CD4-positive, CD25-positive, alpha-beta regulatory T cell (primary cell): ENCODE data around the gene VARS1. TPM values are rescaled to one million over a fixed set of nuclear protein-coding genes. Genes with fewer than 3 reads are reported as not detected.
"Not testable (repeated sequence)": the region's sequence is repeated elsewhere in the genome, so short reads cannot be mapped to it uniquely, and the experiment has no call there.

Experiments
- ATAC-seq, 2 donors: fragments of 150-1000 bp; cut with Tn5 transposase; one replicate each; pipeline ENCODE4 v1.10.0; 2021; ENCODE audit warnings: low read depth in 2 of 2, moderate number of reproducible peaks in 2 of 2, moderate library complexity in 1 of 2
- DNase-seq, 3 donors: peaks; one replicate each; pipeline versions ENCODE4 v3.0.0 to v3.0.0-alpha.2; 2012 to 2022; ENCODE audit warnings: mixed read lengths in 1 of 3
- H3K27ac ChIP-seq: one replicate; pipeline ENCODE4 v1.7.0; 2013; ENCODE audit warnings: mild to moderate bottlenecking, low read length; ENCODE audit not compliant: insufficient read depth, poor library complexity, severe bottlenecking
- H3K27me3 ChIP-seq: one replicate; pipeline ENCODE4 v1.7.0; 2013; ENCODE audit warnings: low read length; ENCODE audit not compliant: control insufficient read depth, insufficient read depth
- H3K36me3 ChIP-seq: one replicate; pipeline ENCODE4 v1.7.0; 2013; ENCODE audit warnings: mild to moderate bottlenecking, low read length, moderate library complexity; ENCODE audit not compliant: control insufficient read depth, insufficient read depth
- H3K4me1 ChIP-seq: 2 replicates; pipeline ENCODE4 v1.7.0; 2013; ENCODE audit warnings: mild to moderate bottlenecking, low read length; ENCODE audit not compliant: insufficient read depth, control insufficient read depth, poor library complexity, severe bottlenecking
- H3K4me3 ChIP-seq: one replicate; pipeline ENCODE4 v1.7.0; 2013; ENCODE audit warnings: low read depth, mild to moderate bottlenecking, low read length, moderate library complexity
- H3K9me3 ChIP-seq, 2 experiments: 1 replicate in 1 of 2; 2 replicates in 1 of 2; pipeline ENCODE4 v1.7.0; 2013; ENCODE audit warnings: low read length in 2 of 2, mild to moderate bottlenecking in 1 of 2, moderate library complexity in 1 of 2; ENCODE audit not compliant: control insufficient read depth in 2 of 2
- H3K27ac Mint-ChIP-seq, 3 donors: one replicate each; pipeline ENCODE4 v1.8.0; 2020 to 2022; ENCODE audit warnings: mild to moderate bottlenecking in 3 of 3, mixed read lengths in 3 of 3, moderate library complexity in 2 of 3
- H3K27me3 Mint-ChIP-seq: one replicate; pipeline ENCODE4 v1.8.0; 2022; ENCODE audit warnings: mild to moderate bottlenecking, mixed read lengths
- H3K36me3 Mint-ChIP-seq: one replicate; pipeline ENCODE4 v1.8.0; 2020; ENCODE audit warnings: mixed read lengths
- H3K4me1 Mint-ChIP-seq, 4 donors: one replicate each; pipeline ENCODE4 v1.8.0; 2020 to 2022; ENCODE audit warnings: mixed read lengths in 4 of 4, mild to moderate bottlenecking in 1 of 4
- H3K4me3 Mint-ChIP-seq, 4 donors: one replicate each; pipeline ENCODE4 v1.8.0; 2020 to 2022; ENCODE audit warnings: mild to moderate bottlenecking in 4 of 4, mixed read lengths in 4 of 4, moderate library complexity in 3 of 4
- H3K9me3 Mint-ChIP-seq, 7 donors: one replicate each; pipeline ENCODE4 v1.8.0; 2020 to 2022; ENCODE audit warnings: mixed read lengths in 7 of 7, mild to moderate bottlenecking in 3 of 7, moderate library complexity in 2 of 7
- polyA plus RNA-seq, 4 donors: library from polyadenylated mRNA; unstranded; fragments of 300-500 nt; fragmentation: Illumina TruSeq; gene quantifications; one replicate each; pipeline ENCODE4 v1.2.3, GENCODE V29; 2021
- total RNA-seq: library from RNA; stranded (reverse); gene quantifications from one replicate; pipeline ENCODE4 v1.2.3, GENCODE V29; 2022

The VARS1 gene
- total and polyA plus RNA-seq, 5 donors from 2014 or later: 27.1 to 63.4 (median 31.6) TPM

GRCh38 chr6:31820399-31820798, 24.8 kb upstream of the VARS1 start:
- ATAC-seq, H3K36me3 ChIP-seq, H3K36me3 Mint-ChIP-seq, H3K9me3 ChIP-seq, DNase-seq, H3K27ac Mint-ChIP-seq, H3K9me3 Mint-ChIP-seq, H3K27me3 ChIP-seq, H3K27me3 Mint-ChIP-seq: not testable (repeated sequence)
- H3K4me1 ChIP-seq: peaks cover 45% of the 10 kb centered on the region
- peak overlapping the region; percentile 48 for H3K27ac ChIP-seq
- Mint-ChIP-seq H3K4me3 (peak overlapping the region; percentile 94 to 98 (median 98)), H3K4me1 (peaks cover 12 to 58% (median 32%) of the 10 kb centered on the region in 4 donors)
- H3K4me3 ChIP-seq: peak overlapping the region; percentile 61

- Histone ChIP-seq H3K27ac (peak overlapping the region; percentile 48), H3K9me3 (no peaks in the 10 kb centered on the region), H3K27me3 (no peaks in the 10 kb centered on the region), H3K4me3 (peak overlapping the region; percentile 67), H3K4me1 (peaks cover 48% of the 10 kb centered on the region), H3K36me3 (no peaks in the 10 kb centered on the region)
- peak overlapping the region; percentile 70 to 98 (median 84) for H3K4me3 Mint-ChIP-seq
- H3K27me3 Mint-ChIP-seq: no peaks in the 10 kb centered on the region
- DNase-seq: no peak
- peaks cover 8% of the 10 kb centered on the region for H3K36me3 Mint-ChIP-seq
- peak overlapping the region in 2 of 3 donors; percentile 13 to 66 for H3K27ac Mint-ChIP-seq
- H3K9me3 Mint-ChIP-seq: no peaks in the 10 kb centered on the region
- no peak for ATAC-seq
- H3K4me1 Mint-ChIP-seq: peaks cover 12 to 53% (median 30%) of the 10 kb centered on the region in 4 donors
Observed at GRCh38 chr6:31819871-31820299, 24.3 kb upstream of the VARS1 start.

GRCh38 chr6:31817929-31818511, 22.5 kb upstream of the VARS1 start:
- not testable (repeated sequence) for H3K36me3 Mint-ChIP-seq, H3K27me3 Mint-ChIP-seq, H3K27me3 ChIP-seq, H3K9me3 ChIP-seq, H3K36me3 ChIP-seq, ATAC-seq, H3K9me3 Mint-ChIP-seq
- peak overlapping the region; percentile 98 for H3K4me3 ChIP-seq
- peak in 1 of 3 donors; percentile 43 for DNase-seq
- Mint-ChIP-seq H3K4me3 (peak overlapping the region; percentile 88 to 98 (median 95)), H3K4me1 (peaks cover 15 to 59% (median 38%) of the 10 kb centered on the region in 4 donors), H3K27ac (peak overlapping the region; percentile 81 to 90 (median 86))
- H3K4me1 ChIP-seq: peaks cover 58% of the 10 kb centered on the region
- H3K27ac ChIP-seq: peak overlapping the region; percentile 76

GRCh38 chr6:31817133-31817928, 21.8 kb upstream of the VARS1 start:
- not testable (repeated sequence) for H3K36me3 Mint-ChIP-seq, H3K27me3 Mint-ChIP-seq, H3K9me3 ChIP-seq, H3K9me3 Mint-ChIP-seq, H3K36me3 ChIP-seq, H3K27me3 ChIP-seq
- Mint-ChIP-seq H3K27ac (peak overlapping the region; percentile 81 to 90 (median 86)), H3K4me1 (peaks cover 18 to 59% (median 38%) of the 10 kb centered on the region in 4 donors), H3K4me3 (peak overlapping the region; percentile 88 to 98 (median 95))
- peak overlapping the region; percentile 98 for H3K4me3 ChIP-seq
- DNase-seq: peak in 2 of 3 donors; percentile 74 to 78
- ATAC-seq: peak; percentile 50 to 54
- peaks cover 58% of the 10 kb centered on the region for H3K4me1 ChIP-seq
- H3K27ac ChIP-seq: peak overlapping the region; percentile 76

GRCh38 chr6:31815025-31815838, 19.7 kb upstream of the VARS1 start, which contains the start of the genes HSPA1A and HSPA1L:
Gene HSPA1A, plus strand, starts transcription at chr6:31815543. Its CDS starts 214 bp downstream, at chr6:31815757.
Gene HSPA1L, minus strand, starts transcription at chr6:31815283. Its CDS starts 3,311 bp downstream, at chr6:31811972.
- H3K36me3 Mint-ChIP-seq: peaks cover 16% of the 10 kb centered on the region
- H3K4me1 Mint-ChIP-seq: peaks cover 19 to 55% (median 37%) of the 10 kb centered on the region in 4 donors
- Histone ChIP-seq H3K4me1 (peaks cover 47% of the 10 kb centered on the region), H3K9me3 (no peaks in the 10 kb centered on the region), H3K4me3 (peak within 1 kb of the TSS; percentile 94), H3K27ac (peak within 1 kb of the TSS; percentile 83), H3K27me3 (no peaks in the 10 kb centered on the region), H3K36me3 (peaks cover 16% of the 10 kb centered on the region)
- H3K27ac Mint-ChIP-seq: peak within 1 kb of the TSS; percentile 90 to 94 (median 92)
- peak; percentile 16 to 29 for ATAC-seq
- no peaks in the 10 kb centered on the region for H3K9me3 Mint-ChIP-seq
- no peaks in the 10 kb centered on the region for H3K27me3 Mint-ChIP-seq
- peak within 1 kb of the TSS; percentile 94 to 98 (median 96) for H3K4me3 Mint-ChIP-seq
- peak; percentile 54 to 85 (median 70) for DNase-seq

- Histone ChIP-seq H3K4me1 (peaks cover 41% of the 10 kb centered on the region), H3K27ac (peak overlapping the region; percentile 83), H3K36me3 (peaks cover 22% of the 10 kb centered on the region), H3K9me3 (no peaks in the 10 kb centered on the region), H3K27me3 (no peaks in the 10 kb centered on the region), H3K4me3 (peak overlapping the region; percentile 94)
- Mint-ChIP-seq H3K27me3 (no peaks in the 10 kb centered on the region), H3K4me3 (peak overlapping the region; percentile 94 to 98 (median 96)), H3K36me3 (peaks cover 18% of the 10 kb centered on the region), H3K27ac (peak overlapping the region; percentile 90 to 94 (median 90)), H3K9me3 (peaks cover 0 to 1% (median 0%) of the 10 kb centered on the region in 7 donors), H3K4me1 (peaks cover 15 to 54% (median 35%) of the 10 kb centered on the region in 4 donors)
- ATAC-seq: peak; percentile 41
- peak; percentile 55 to 80 (median 73) for DNase-seq
Observed at GRCh38 chr6:31814677-31815024, 19.1 kb upstream of the VARS1 start.

GRCh38 chr6:31813465-31813849, 17.9 kb upstream of the VARS1 start:
- Mint-ChIP-seq H3K4me3 (peak overlapping the region; percentile 85 to 97 (median 94)), H3K27ac (peak overlapping the region; percentile 78 to 92 (median 90)), H3K9me3 (peaks cover 0 to 1% (median 0%) of the 10 kb centered on the region in 7 donors), H3K4me1 (peaks cover 15 to 49% (median 31%) of the 10 kb centered on the region in 4 donors), H3K27me3 (no peaks in the 10 kb centered on the region), H3K36me3 (peaks cover 20% of the 10 kb centered on the region)
- Histone ChIP-seq H3K27me3 (no peaks in the 10 kb centered on the region), H3K4me1 (peaks cover 29% of the 10 kb centered on the region), H3K9me3 (no peaks in the 10 kb centered on the region), H3K4me3 (peak overlapping the region; percentile 34), H3K36me3 (peaks cover 25% of the 10 kb centered on the region), H3K27ac (peak overlapping the region; percentile 83)
- ATAC-seq: no peak
- DNase-seq: no peak
